Neural cell (in vitro differentiated cells): ENCODE data around the gene CHST8. TPM values are rescaled to one million over a fixed set of nuclear protein-coding genes. Genes with fewer than 3 reads are reported as not detected.

ENCODE experiments used
- H2AFZ ChIP-seq: fragments of 200-600, 300-800 bp; sonication (generic), shearing (Covaris generic); 2 replicates; pipeline ENCODE4 v1.6.0; 2014; ENCODE audit warnings: low read depth, mild to moderate bottlenecking, antibody characterized with exemption, low read length, moderate library complexity
- H3F3A ChIP-seq: fragments of 200-600 bp; shearing (Covaris generic); 2 replicates; pipeline ENCODE4 v1.6.1; 2016; ENCODE audit warnings: mild to moderate bottlenecking, moderate library complexity, mixed read lengths, antibody characterized with exemption, low read length; ENCODE audit not compliant: insufficient read depth, poor library complexity, severe bottlenecking
- H3K27ac ChIP-seq: fragments of 200-600, 300-800 bp; sonication (generic), shearing (Covaris generic); 2 replicates; pipeline ENCODE4 v1.5.1; 2014; ENCODE audit warnings: mild to moderate bottlenecking, low read length, moderate library complexity
- H3K27me3 ChIP-seq: fragments of 300-800, 200-600 bp; sonication (generic), shearing (Covaris generic); 2 replicates; pipeline ENCODE4 v1.6.0; 2014; ENCODE audit warnings: mild to moderate bottlenecking, low read depth, low read length, moderate library complexity; ENCODE audit not compliant: insufficient read depth
- H3K36me3 ChIP-seq: fragments of 300-800, 200-600 bp; sonication (generic), shearing (Covaris generic); 2 replicates; pipeline ENCODE4 v1.5.1; 2014; ENCODE audit warnings: mild to moderate bottlenecking, antibody characterized with exemption, low read length, moderate library complexity; ENCODE audit not compliant: insufficient read depth
- H3K4me2 ChIP-seq: fragments of 300-800, 200-600 bp; sonication (generic), shearing (Covaris generic); 2 replicates; pipeline ENCODE4 v1.6.0; 2014; ENCODE audit warnings: mild to moderate bottlenecking, low read length
- H3K4me3 ChIP-seq: fragments of 300-800, 200-600 bp; sonication (generic), shearing (Covaris generic); 2 replicates; pipeline ENCODE4 v1.5.1; 2014; ENCODE audit warnings: mild to moderate bottlenecking, low read length, moderate library complexity
- H3K79me2 ChIP-seq: fragments of 200-600 bp; shearing (Covaris generic); replicated peaks from 2 replicates; pipeline ENCODE4 v1.6.0; 2014; ENCODE audit warnings: mild to moderate bottlenecking, low read length, moderate library complexity; ENCODE audit not compliant: insufficient read depth
- H3K9ac ChIP-seq: fragments of 300-800, 200-600 bp; sonication (generic), shearing (Covaris generic); 2 replicates; pipeline ENCODE4 v1.6.1; 2016; ENCODE audit warnings: mild to moderate bottlenecking, low read length, mixed read lengths
- H3K9me2 ChIP-seq: fragments of 200-600 bp; shearing (Covaris generic); 2 replicates; pipeline ENCODE4 v1.6.1; 2016; ENCODE audit warnings: mild to moderate bottlenecking, low read length, mixed read lengths; ENCODE audit not compliant: insufficient read depth
- H3K9me3 ChIP-seq: fragments of 200-600, 300-800 bp; sonication (generic), shearing (Covaris generic); 2 replicates; pipeline ENCODE4 v1.6.1; 2016; ENCODE audit warnings: mild to moderate bottlenecking, mixed run types, low read length, moderate library complexity, mixed read lengths
- H4K20me1 ChIP-seq: fragments of 200-600 bp; shearing (Covaris generic); 2 replicates; pipeline ENCODE4 v1.6.1; 2016; ENCODE audit warnings: mild to moderate bottlenecking, mixed run types; ENCODE audit not compliant: insufficient read depth
- CTCF ChIP-seq: fragments of 450-650 bp; IDR thresholded peaks from 2 replicates; pipeline ENCODE4 v1.5.1; 2014; ENCODE audit warnings: antibody characterized with exemption, mild to moderate bottlenecking, moderate library complexity; ENCODE audit not compliant: poor library complexity, severe bottlenecking
- EP300 ChIP-seq: fragments of 450-650 bp; conservative IDR thresholded peaks from 2 replicates; pipeline ENCODE4 v1.6.1; 2014; ENCODE audit warnings: antibody characterized with exemption, mild to moderate bottlenecking, moderate library complexity; ENCODE audit not compliant: poor library complexity, severe bottlenecking
- EZH2 ChIP-seq: fragments of 200-600, 300-800 bp; shearing (Covaris generic), sonication (generic); IDR thresholded peaks from 2 replicates; pipeline ENCODE4 v1.6.1; 2014; ENCODE audit warnings: antibody characterized with exemption, low read length, borderline replicate concordance, mild to moderate bottlenecking; ENCODE audit not compliant: insufficient read depth, poor library complexity, severe bottlenecking
- MXI1 ChIP-seq: fragments of 450-650 bp; conservative IDR thresholded peaks from 2 replicates; pipeline ENCODE4 v1.6.1; 2014; ENCODE audit warnings: antibody characterized with exemption, mild to moderate bottlenecking; ENCODE audit not compliant: poor library complexity, severe bottlenecking
- POLR2AphosphoS5 ChIP-seq: IDR thresholded peaks from 2 replicates; pipeline ENCODE4 v1.6.1; 2012
- RAD21 ChIP-seq: fragments of 450-650 bp; conservative IDR thresholded peaks from 2 replicates; pipeline ENCODE4 v1.6.1; 2014; ENCODE audit warnings: antibody characterized with exemption, mild to moderate bottlenecking, moderate library complexity
- REST ChIP-seq: IDR thresholded peaks from 2 replicates; pipeline ENCODE4 v1.6.1; 2012; ENCODE audit warnings: borderline replicate concordance
- SMC3 ChIP-seq: fragments of 450-650 bp; conservative IDR thresholded peaks from 2 replicates; pipeline ENCODE4 v1.6.1; 2014; ENCODE audit warnings: antibody characterized with exemption, mild to moderate bottlenecking, moderate library complexity; ENCODE audit not compliant: poor library complexity
- TAF1 ChIP-seq: IDR thresholded peaks from 2 replicates; pipeline ENCODE4 v1.6.1; 2012; ENCODE audit warnings: low read depth
- polyA plus RNA-seq: library from polyadenylated mRNA; depleted of rRNA; stranded (reverse); fragments of >200 nt; gene quantifications from 2 replicates; pipeline ENCODE4 v1.2.3, GENCODE V29; 2014

CHST8 gene
- polyA plus RNA-seq, 1 donor from 2014 or later, result 7.1 TPM

GRCh38 chr19:33675501-33676124 lies 53.9 kb downstream of the CHST8 start:
- Histone ChIP-seq H3K9me2 (no peaks in the 10 kb centered on the region), H4K20me1 (no peaks in the 10 kb centered on the region), H3K27me3 (peaks cover 14% of the 10 kb centered on the region), H3F3A (no peaks in the 10 kb centered on the region), H3K27ac (no peak overlapping the region), H3K79me2 (no peaks in the 10 kb centered on the region), H2AFZ (no peak overlapping the region), H3K36me3 (no peaks in the 10 kb centered on the region), H3K4me3 (no peak overlapping the region), H3K9me3 (no peaks in the 10 kb centered on the region), H3K9ac (no peak overlapping the region), H3K4me2 (no peak overlapping the region)
- TF ChIP-seq TAF1 (no peak), REST (no peak), RAD21 (no peak), POLR2AphosphoS5 (no peak), EP300 (no peak), CTCF (no peak), SMC3 (no peak), MXI1 (no peak), EZH2 (no peak)

- Histone ChIP-seq H3K36me3 (no peaks in the 10 kb centered on the region), H3K4me3 (no peak overlapping the region), H2AFZ (no peak overlapping the region), H3K9me3 (no peaks in the 10 kb centered on the region), H3K27me3 (peaks cover 21% of the 10 kb centered on the region), H3K27ac (no peak overlapping the region), H3K9ac (no peak overlapping the region), H3K4me2 (no peak overlapping the region), H3F3A (no peaks in the 10 kb centered on the region), H4K20me1 (no peaks in the 10 kb centered on the region), H3K79me2 (no peaks in the 10 kb centered on the region), H3K9me2 (no peaks in the 10 kb centered on the region)
- TF ChIP-seq TAF1, result no peak
- TF ChIP-seq POLR2AphosphoS5, result no peak
- TF ChIP-seq RAD21, result no peak
- TF ChIP-seq MXI1, result no peak
- no peak for TF ChIP-seq CTCF
Measured at GRCh38 chr19:33676999-33677665, 55.4 kb downstream of the CHST8 start.
